Urinary bladder (tissue), 4 donors: ENCODE measurements around the gene LANCL3. TPM values are rescaled to one million over a fixed set of nuclear protein-coding genes. Genes with fewer than 3 reads are reported as not detected.

ENCODE experiments used
- DNase-seq: peaks from one replicate; pipeline ENCODE4 v3.0.0-alpha.2; 2015; ENCODE audit errors: extremely low spot score
- H3K27ac ChIP-seq: one replicate; pipeline ENCODE4 v1.5.1; 2013; ENCODE audit warnings: low read depth, mild to moderate bottlenecking, moderate library complexity
- H3K36me3 ChIP-seq: one replicate; pipeline ENCODE4 v1.6.1; 2013; ENCODE audit warnings: mild to moderate bottlenecking, moderate library complexity; ENCODE audit not compliant: insufficient read depth
- H3K4me1 ChIP-seq: one replicate; pipeline ENCODE4 v1.6.1; 2013; ENCODE audit warnings: mild to moderate bottlenecking, moderate library complexity; ENCODE audit not compliant: insufficient read depth
- H3K4me3 ChIP-seq: one replicate; pipeline ENCODE4 v1.5.1; 2013; ENCODE audit warnings: low read depth, low read length
- WGBS: extraction: QIAGEN DNeasy Blood & Tissue Kit; methylation state at CpG from one replicate; pipeline ENCODE4 v1.1.7; 2013; 5-methylcytosine and 5-hydroxymethylcytosine counted together
- polyA plus RNA-seq: library from polyadenylated mRNA; stranded (reverse); fragments of 200-250 nt; gene quantifications from one replicate; pipeline ENCODE4 v1.2.3, GENCODE V29; 2013
- total RNA-seq: library from RNA; depleted of rRNA; stranded (reverse); fragments of >200 nt; gene quantifications from one replicate; pipeline ENCODE4 v1.2.3, GENCODE V29; 2014
- donor health status: healthy with polysubstance abuse.
- donor health status: healthy.

LANCL3 gene
- total and polyA plus RNA-seq, 2 donors = 0.18 to 0.63 TPM

DNA sequence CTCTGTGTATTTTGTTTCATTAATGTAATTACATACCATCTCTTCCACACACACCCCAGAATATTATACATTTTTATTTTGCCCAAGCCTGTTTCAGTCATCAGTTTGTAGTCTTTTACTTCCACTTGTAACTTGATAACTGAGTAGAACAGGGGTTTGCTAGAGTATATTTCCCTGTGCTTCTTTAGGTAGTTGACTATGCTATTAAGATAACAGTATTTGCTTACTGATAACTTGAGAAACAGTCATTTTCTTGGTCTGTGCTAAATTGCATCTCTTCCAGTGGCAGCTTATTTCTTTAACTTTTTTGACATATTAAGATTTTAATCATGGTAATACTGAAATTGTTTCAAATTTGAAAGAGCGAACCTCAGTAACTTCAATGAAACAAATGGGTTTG lies 107.1 kb downstream of the LANCL3 start:
- no peak overlapping the region for H3K27ac ChIP-seq
- no peaks in the 10 kb centered on the region for H3K36me3 ChIP-seq
- WGBS = 93% methylated on average over 1 of the region's 1 CpG
- DNase-seq = no peak
- no peak overlapping the region for H3K4me3 ChIP-seq
- no peaks in the 10 kb centered on the region for H3K4me1 ChIP-seq

DNA sequence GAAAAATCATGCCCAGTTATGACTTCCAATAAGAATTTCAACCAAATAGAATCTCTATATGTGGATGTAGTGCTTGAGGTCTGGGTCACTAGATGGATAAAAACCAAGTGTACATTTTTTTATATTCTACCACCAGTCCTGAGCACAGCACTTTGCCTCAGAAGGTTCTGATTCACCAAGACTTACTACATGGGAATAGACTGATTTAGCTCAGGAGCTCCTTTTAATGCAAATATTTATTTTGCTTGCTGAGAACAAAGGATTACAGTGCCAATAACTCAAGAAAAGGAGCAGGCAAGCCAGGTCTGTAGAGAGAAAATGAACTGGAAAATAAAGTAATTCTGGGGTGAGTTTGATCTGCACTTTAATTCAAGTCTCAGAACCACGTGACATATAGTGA lies 107.8 kb downstream of the LANCL3 start:
- DNase-seq = no peak
- Histone ChIP-seq H3K4me1 (no peaks in the 10 kb centered on the region), H3K36me3 (no peaks in the 10 kb centered on the region), H3K27ac (no peak overlapping the region), H3K4me3 (no peak overlapping the region)
- 88% methylated on average over 1 of the region's 1 CpG for WGBS

DNA sequence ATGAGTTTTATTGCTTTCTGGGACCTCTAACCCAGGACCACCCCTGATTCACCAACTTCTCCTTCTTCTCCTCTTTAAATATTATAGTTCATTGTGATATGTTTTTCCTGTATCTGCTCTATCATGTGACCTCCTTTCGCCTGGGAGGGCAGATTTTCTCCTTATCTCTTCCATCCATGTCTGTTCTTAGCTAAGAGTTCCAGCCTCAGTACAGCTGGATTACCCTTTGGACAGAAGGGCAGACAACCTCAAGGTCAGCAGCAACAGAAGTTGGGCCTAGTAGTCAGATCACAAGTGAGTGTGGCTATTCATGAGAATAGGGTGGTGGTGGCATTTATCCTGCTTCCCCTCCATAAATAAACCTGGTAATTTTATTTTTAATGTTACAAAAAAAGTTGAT lies 108.4 kb downstream of the LANCL3 start:
- H3K27ac ChIP-seq = no peak overlapping the region
- 97% methylated on average over 1 of the region's 1 CpG for WGBS
- no peak for DNase-seq
- H3K36me3 ChIP-seq = no peaks in the 10 kb centered on the region
- no peak overlapping the region for H3K4me3 ChIP-seq
- H3K4me1 ChIP-seq = no peaks in the 10 kb centered on the region

DNA sequence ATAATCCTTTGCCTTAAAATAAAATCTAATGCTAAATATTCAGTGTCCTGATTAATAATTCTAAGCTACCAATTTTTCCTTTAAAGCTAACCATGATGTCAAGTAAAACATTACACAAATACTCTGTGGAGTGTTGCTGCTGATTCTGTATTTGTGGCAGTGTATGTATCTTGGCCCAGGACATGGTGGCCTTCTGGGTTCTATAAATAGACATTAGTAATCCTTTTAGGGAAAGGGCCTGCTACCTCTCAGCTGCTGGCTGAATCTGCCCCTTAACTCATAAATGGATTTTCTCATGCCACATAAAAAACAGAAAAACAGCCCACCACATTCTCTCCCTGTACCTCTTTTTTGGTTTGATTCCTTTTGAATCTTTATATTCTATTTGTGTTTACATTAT lies 113.0 kb downstream of the LANCL3 start:
- H3K36me3 ChIP-seq = no peaks in the 10 kb centered on the region
- H3K27ac ChIP-seq = no peak overlapping the region
- DNase-seq = no peak
- H3K4me1 ChIP-seq = no peaks in the 10 kb centered on the region
- no peak overlapping the region for H3K4me3 ChIP-seq

DNA sequence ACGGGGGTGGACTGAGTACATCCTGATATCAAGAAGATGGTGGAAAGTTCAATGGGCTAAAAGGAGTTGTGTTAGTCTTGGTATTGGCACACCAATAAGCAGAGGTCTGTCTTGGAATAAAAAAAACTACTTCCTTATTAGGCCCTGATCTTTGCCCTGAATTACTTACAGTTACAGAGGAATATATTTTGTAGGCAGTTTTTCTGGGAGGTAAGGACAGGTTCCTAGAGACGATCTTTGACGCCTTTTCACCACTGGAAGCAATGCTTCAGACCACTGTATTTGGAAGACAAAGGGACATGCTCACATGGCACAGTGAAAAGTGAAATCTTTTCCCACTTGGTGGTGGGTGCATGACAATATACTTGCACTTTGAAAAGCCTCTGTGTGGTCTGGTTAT lies 113.5 kb downstream of the LANCL3 start:
- Histone ChIP-seq H3K27ac (no peak overlapping the region), H3K36me3 (no peaks in the 10 kb centered on the region), H3K4me1 (no peaks in the 10 kb centered on the region), H3K4me3 (no peak overlapping the region)
- 65% methylated on average over 3 of the region's 3 CpGs for WGBS
- no peak for DNase-seq

DNA sequence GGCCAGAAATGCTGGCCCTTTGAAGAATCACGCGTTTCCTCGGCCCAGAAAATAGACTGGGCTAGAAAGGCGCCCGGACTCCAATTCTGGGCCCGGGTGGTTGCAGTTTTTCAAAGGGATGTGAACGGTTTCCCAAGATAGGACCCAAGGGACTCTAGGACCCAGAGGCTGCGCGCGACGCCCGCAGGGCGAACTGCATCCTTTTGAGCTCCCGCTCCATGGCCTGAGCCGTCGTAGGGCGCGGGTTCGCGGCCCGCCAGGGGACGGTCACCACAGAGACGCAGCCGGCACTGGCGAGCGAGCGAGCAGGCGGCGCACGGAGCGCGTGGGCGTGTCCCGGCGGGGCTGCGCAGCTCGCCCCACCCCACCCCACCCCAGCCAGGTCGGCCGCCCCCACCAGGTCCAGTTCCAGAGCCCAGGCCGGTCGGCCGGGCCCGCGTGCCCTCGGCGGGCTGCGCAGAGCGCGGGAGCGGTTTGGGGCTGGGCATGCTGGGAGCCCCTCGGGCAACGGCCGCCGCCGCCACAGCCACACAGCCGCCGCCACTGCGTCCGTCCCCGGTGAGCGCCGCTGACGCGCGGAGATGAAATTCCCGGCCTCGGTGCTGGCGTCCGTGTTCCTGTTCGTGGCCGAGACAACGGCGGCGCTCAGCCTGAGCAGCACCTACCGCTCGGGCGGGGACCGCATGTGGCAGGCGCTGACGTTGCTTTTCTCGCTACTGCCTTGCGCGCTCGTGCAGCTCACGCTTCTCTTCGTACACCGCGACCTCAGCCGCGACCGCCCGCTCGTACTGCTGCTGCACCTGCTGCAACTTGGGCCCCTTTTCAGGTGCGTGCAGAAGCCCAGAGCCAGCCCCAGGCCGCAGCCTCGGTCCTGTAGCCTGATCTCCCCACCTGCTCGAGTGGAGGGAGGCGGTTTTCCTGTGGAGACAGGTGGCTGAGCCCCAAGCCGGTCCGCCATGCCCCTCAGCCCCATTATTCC lies 114.2 kb downstream of the LANCL3 start, which contains the start of gene XK:
Gene XK, plus strand, starts transcription at position 411 of the 979 bp plus-strand sequence. Its CDS starts 171 bp downstream, at position 582.
- Histone ChIP-seq H3K4me3 (peak within 1 kb of the TSS; percentile 48), H3K36me3 (no peaks in the 10 kb centered on the region), H3K4me1 (no peaks in the 10 kb centered on the region), H3K27ac (no peak within 1 kb of the TSS)
- WGBS = 3% methylated on average over 99 of the region's 100 CpGs
- no peak for DNase-seq

DNA sequence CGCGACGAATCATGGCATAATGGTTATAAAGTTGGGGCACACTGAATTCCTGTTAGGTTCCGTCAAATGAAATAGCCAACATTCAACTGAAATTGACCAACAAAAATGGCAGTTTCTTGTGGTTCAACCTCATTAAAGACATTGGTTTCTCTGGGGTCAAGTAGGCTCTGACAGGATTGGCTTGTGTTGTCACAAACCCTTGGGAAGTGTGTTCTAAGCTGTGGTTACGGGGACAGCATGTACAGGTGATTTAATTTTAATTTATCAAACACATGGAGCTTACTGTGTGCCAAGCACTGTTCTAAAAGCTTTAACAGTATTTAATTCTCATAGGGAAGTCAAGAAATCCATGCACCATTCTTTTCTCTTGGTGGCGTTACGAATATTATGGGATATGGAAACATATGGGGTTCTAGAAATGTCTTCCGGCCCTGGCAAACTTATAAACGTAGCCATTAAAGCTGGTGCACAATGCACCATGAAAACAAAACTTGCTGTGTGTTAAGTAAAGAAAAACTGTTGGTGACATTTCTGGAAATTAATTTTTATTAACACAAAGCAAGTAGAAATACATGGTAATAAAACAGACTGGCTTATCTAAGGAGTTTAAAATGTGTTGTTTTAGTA lies 115.0 kb downstream of the LANCL3 start:
- DNase-seq = no peak
- WGBS = 69% methylated on average over 9 of the region's 9 CpGs
- no peak overlapping the region for H3K27ac ChIP-seq
- no peaks in the 10 kb centered on the region for H3K4me1 ChIP-seq
- no peaks in the 10 kb centered on the region for H3K36me3 ChIP-seq
- H3K4me3 ChIP-seq = no peak overlapping the region

DNA sequence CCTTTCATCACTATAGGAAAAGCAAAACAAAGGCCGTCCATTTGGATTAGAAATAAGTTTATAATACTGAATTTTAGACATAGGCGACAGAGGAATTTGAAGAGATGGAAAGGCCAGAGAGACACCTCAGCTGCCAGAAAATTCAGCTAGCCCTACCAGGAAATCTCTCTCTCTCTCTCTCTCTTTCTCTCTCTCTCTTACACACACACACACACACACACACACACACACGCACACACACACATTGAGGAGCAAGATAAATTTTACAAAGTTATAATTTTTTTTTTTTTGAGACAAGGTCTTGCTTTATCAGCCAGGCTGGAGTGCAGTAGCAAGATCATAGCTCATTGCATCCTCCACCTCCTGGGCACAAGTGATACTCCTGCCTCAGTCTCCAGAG lies 115.5 kb downstream of the LANCL3 start:
- DNase-seq = no peak
- no peaks in the 10 kb centered on the region for H3K4me1 ChIP-seq
- H3K27ac ChIP-seq = no peak overlapping the region
- WGBS = 76% methylated on average over 3 of the region's 3 CpGs
- no peaks in the 10 kb centered on the region for H3K36me3 ChIP-seq
- H3K4me3 ChIP-seq = no peak overlapping the region

DNA sequence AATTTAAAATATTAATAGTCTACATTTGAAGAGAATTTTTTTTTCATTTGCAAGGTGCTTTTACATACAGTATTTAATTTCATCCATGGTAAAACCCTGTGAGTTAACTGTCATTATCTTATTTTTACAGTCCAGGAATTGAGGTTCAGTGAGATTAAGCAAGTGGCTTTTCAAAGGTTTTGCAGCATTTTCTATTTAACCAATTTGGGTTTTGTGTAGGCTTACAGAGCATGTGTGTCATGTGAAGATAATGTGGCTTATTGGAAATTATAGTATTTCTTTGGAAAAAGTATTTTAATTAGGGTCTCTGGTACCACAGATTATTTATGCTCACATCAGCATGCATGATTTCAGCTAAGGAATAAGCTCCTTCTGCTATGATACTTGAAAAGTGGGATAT lies 118.7 kb downstream of the LANCL3 start:
- no peaks in the 10 kb centered on the region for H3K4me1 ChIP-seq
- no peak overlapping the region for H3K4me3 ChIP-seq
- no peaks in the 10 kb centered on the region for H3K36me3 ChIP-seq
- no peak overlapping the region for H3K27ac ChIP-seq
- DNase-seq = no peak

DNA sequence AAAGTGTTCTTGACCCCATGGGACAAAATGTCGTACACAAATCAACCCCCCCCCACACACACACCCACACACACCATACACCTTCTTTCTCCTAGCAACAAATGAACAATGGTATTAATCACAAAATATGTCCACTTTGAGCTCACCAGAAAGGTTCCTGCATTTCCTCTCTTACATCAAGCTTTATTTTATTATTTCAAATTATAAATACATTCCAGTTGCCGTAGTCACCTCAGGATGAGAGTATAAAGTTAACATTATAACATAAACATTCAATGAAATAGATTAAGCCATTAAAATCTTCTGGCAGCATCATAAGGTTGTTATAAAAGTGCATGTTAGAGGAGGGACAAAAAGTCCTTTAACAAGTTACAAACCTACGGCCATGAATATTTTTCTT lies 121.5 kb downstream of the LANCL3 start:
- Histone ChIP-seq H3K4me1 (no peaks in the 10 kb centered on the region), H3K36me3 (no peaks in the 10 kb centered on the region), H3K4me3 (no peak overlapping the region), H3K27ac (no peak overlapping the region)
- 57% methylated on average over 3 of the region's 3 CpGs for WGBS
- DNase-seq = no peak

DNA sequence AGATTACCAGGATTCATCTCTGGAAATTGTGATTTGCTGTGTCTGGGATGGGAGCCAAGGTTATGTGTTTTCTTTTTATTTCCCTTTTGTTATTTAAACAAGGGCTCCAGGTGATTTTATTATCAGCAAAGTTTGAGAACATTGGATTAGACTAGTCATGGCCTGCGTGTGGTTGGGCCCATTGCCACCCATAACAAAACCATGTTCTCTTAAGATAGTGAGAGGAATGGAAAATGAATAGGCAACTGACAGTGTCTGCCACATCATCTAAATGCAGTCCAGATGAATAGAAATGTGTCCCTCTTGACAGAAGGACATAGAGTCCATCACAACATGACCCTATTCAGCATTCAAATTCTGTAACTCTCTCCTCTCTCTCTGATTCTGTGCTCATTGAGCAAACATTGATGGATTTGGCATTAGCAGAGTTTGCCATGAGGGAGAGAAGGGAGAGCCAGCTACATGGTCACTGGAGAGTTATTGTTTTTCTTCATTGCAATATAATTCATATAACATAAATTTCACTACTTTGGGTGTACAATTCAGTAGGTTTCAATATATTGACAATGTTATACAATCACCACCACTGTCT lies 125.8 kb downstream of the LANCL3 start:
- 36% methylated on average over 1 of the region's 1 CpG for WGBS

DNA sequence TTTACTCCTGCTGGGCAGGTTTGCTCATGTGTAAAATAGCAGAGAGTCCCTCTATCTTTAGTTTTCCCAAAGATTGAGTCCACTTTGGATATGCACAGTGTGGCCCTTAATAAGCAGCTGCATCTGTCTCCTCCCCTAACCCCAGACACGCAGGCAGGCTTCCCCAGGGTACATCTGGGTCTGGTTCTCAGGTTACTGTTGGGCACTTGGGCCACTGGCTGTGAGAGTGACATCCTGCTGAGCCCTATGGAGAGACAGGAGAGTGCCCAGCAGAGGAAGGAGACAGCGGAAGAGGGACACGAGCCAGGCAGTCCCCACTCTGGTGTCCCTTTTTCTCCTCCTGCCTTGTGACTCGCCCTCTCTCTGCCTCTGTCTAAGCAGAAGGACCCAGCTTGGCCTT lies 130.1 kb downstream of the LANCL3 start:
- Histone ChIP-seq H3K4me1 (no peaks in the 10 kb centered on the region), H3K36me3 (no peaks in the 10 kb centered on the region), H3K27ac (no peak overlapping the region), H3K4me3 (no peak overlapping the region)
- DNase-seq = no peak
- 75% methylated on average over 4 of the region's 4 CpGs for WGBS

More for the DNA sequence above, 125.8 kb downstream of the LANCL3 start:
- no peak for DNase-seq
- no peak overlapping the region for H3K4me3 ChIP-seq
- no peaks in the 10 kb centered on the region for H3K36me3 ChIP-seq
- no peak overlapping the region for H3K27ac ChIP-seq
- H3K4me1 ChIP-seq = no peaks in the 10 kb centered on the region

DNA sequence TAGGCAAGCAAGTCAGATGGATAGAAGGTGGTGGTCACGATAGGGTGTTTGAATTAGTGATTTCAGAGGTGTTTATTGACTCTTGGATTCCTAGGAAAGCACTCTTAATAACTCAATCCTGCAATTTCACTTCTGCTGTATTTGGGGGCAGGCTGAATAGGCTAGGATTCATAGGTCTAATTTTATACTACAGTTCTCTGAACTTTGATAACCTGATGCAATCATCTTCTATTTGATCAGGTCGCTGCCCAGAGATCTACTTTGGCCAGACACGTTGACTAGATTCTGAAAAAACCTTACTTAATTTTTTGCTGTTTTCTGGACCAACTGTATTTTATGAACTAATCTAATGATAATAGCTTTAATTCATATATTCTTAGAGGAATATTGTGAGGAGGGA lies 140.5 kb downstream of the LANCL3 start:
- no peak overlapping the region for H3K27ac ChIP-seq
- H3K4me3 ChIP-seq = no peak overlapping the region
- DNase-seq = no peak
- 87% methylated on average over 3 of the region's 3 CpGs for WGBS
- H3K4me1 ChIP-seq = no peaks in the 10 kb centered on the region
- no peaks in the 10 kb centered on the region for H3K36me3 ChIP-seq

DNA sequence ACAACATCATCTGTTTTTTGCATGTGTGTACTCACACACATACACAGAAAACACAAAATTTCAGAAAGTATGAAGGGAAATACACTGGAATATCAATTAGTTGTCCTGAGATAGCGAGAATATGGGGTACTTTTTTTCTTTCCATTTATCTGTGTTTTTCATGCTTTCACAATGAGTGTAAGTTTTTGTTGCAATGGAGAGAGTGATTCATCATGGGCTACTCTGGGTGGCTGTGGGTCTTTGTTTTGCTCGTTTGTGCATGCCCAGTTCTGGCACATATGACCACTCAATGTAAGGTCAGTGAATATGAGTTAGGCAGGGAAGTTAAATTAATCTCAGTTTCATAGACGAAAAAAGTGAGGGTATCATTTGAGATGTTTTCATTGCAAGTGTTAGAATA lies 141.0 kb downstream of the LANCL3 start:
- no peaks in the 10 kb centered on the region for H3K4me1 ChIP-seq
- no peak for DNase-seq
- no peak overlapping the region for H3K27ac ChIP-seq
- WGBS = 72% methylated on average over 3 of the region's 3 CpGs
- no peaks in the 10 kb centered on the region for H3K36me3 ChIP-seq
- no peak overlapping the region for H3K4me3 ChIP-seq
